HepG2 (cell line): ENCODE results near the gene ACP2. TPM values are rescaled to one million over a fixed set of nuclear protein-coding genes. Genes with fewer than 3 reads are reported as not detected.

ENCODE experiments used
- ATAC-seq: fragments of 200-7000 bp; cut with Tn5 transposase; 3 replicates; pipeline ENCODE4 v1.9.1; 2020; ENCODE audit warnings: mild to moderate bottlenecking, moderate library complexity
- BruUV-seq: library from RNA; stranded (reverse); fragments of 400-500 nt; replicated peaks from 2 replicates; lab custom pipeline; 2021; lab: Mats Ljungman, UMichigan
- CTCF ChIA-PET: fragments of 300-600 bp; formaldehyde crosslinking; extraction: SDS; loops from one replicate; lab custom pipeline; 2021; ENCODE audit warnings: low total read pairs, inconsistent platforms, low intra/inter-chr PET ratio; lab: Yijun Ruan, JAX
- POLR2A ChIA-PET: fragments of 350-600 bp; sonication (Branson Sonifier 250); formaldehyde crosslinking; loops from one replicate; lab custom pipeline; 2020; ENCODE audit warnings: antibody characterized with exemption, inconsistent platforms; lab: Yijun Ruan, JAX
- DNase-seq: peaks from one replicate; pipeline ENCODE4 v3.0.0-alpha.2; 2015; ENCODE audit warnings: low spot score
- FAIRE-seq: peaks from 3 replicates; lab custom pipeline; 2011; peaks lifted over from hg19 to GRCh38; lab: Jason Lieb, UNC
- H2AFZ ChIP-seq: one replicate; pipeline ENCODE4 v1.6.1; 2011; ENCODE audit warnings: low read length, inconsistent platforms
- H3K27ac ChIP-seq: fragments of 300-600 bp; 3 replicates; pipeline ENCODE4 v1.8.0; 2011; ENCODE audit warnings: mixed run types, mild to moderate bottlenecking, mixed read lengths, low read length, inconsistent platforms; ENCODE audit not compliant: insufficient read depth; ENCODE audit errors: extremely low read length
- H3K27me3 ChIP-seq, 2 experiments: fragments of 200-600 bp in 1 of 2; 2 replicates in 1 of 2; 3 replicates in 1 of 2; pipeline versions ENCODE4 v1.6.0 to v1.8.0; 2011; ENCODE audit warnings: low read length in 2 of 2, mild to moderate bottlenecking in 2 of 2, moderate library complexity in 2 of 2, inconsistent platforms in 1 of 2; ENCODE audit not compliant: insufficient read depth in 2 of 2, control insufficient read depth in 1 of 2
- H3K36me3 ChIP-seq, 2 experiments: fragments of 200-600 bp in 1 of 2; replicated peaks in 1 of 2; 2 replicates in 1 of 2; 3 replicates in 1 of 2; pipeline versions ENCODE4 v1.5.1 to v1.8.0; 2011; ENCODE audit warnings: low read length in 2 of 2, inconsistent platforms in 1 of 2; ENCODE audit not compliant: insufficient read depth in 2 of 2, control insufficient read depth in 1 of 2
- H3K4me1 ChIP-seq: 2 replicates; pipeline ENCODE4 v1.5.1; 2012; ENCODE audit warnings: low read length, inconsistent platforms; ENCODE audit not compliant: insufficient read depth
- H3K4me2 ChIP-seq: 2 replicates; pipeline ENCODE4 v1.6.0; 2011; ENCODE audit warnings: low read depth, low read length, inconsistent platforms
- H3K4me3 ChIP-seq, 3 experiments: fragments of 200-600 bp in 1 of 3; sonication (generic), shearing (Covaris generic) in 1 of 3; replicated peaks in 1 of 3; 2 replicates each; pipeline ENCODE4 v1.5.1; 2011 to 2016; ENCODE audit warnings: low read length in 3 of 3, inconsistent platforms in 2 of 3, low read depth in 2 of 3, mild to moderate bottlenecking in 2 of 3, control low read depth in 1 of 3, mixed read lengths in 1 of 3; ENCODE audit not compliant: insufficient read depth in 1 of 3
- H3K79me2 ChIP-seq: one replicate; pipeline ENCODE4 v1.6.1; 2011; ENCODE audit warnings: low read length, inconsistent platforms; ENCODE audit not compliant: insufficient read depth
- H3K9ac ChIP-seq: 2 replicates; pipeline ENCODE4 v1.6.0; 2011; ENCODE audit warnings: mild to moderate bottlenecking, low read depth, low read length, inconsistent platforms; ENCODE audit not compliant: insufficient read depth
- H3K9me3 ChIP-seq: 2 replicates; pipeline ENCODE4 v1.5.1; 2012; ENCODE audit warnings: mild to moderate bottlenecking, low read length
- H4K20me1 ChIP-seq: 2 replicates; pipeline ENCODE4 v1.6.0; 2011; ENCODE audit warnings: inconsistent platforms, mild to moderate bottlenecking, low read length, moderate library complexity; ENCODE audit not compliant: insufficient read depth
- HNF4A ChIP-seq: sonication (generic); formaldehyde crosslinking; IDR thresholded peaks from 2 replicates; pipeline ENCODE4 v1.4.0; 2020; ENCODE audit warnings: missing genetic modification reagents
- HNF4G ChIP-seq, 2 experiments: sonication (generic) in 1 of 2; formaldehyde crosslinking in 1 of 2; IDR thresholded peaks; 2 replicates each; pipeline versions ENCODE4 v1.4.0 to v1.6.1; 2011 to 2020; ENCODE audit warnings: borderline replicate concordance in 2 of 2, low read depth in 2 of 2, mild to moderate bottlenecking in 2 of 2, low read length in 1 of 2, missing genetic modification reagents in 1 of 2, moderate library complexity in 1 of 2
- MAZ ChIP-seq, 2 experiments: sonication (generic) in 1 of 2; formaldehyde crosslinking in 1 of 2; IDR thresholded peaks; 2 replicates each; pipeline versions ENCODE4 v1.5.0 to v1.6.1; 2012 to 2020; ENCODE audit warnings: low read depth in 2 of 2, mild to moderate bottlenecking in 2 of 2, borderline replicate concordance in 1 of 2, improper control_type of control experiment in 1 of 2, low read length in 1 of 2, missing genetic modification reagents in 1 of 2, moderate library complexity in 1 of 2
- ZFP91 ChIP-seq: sonication (generic); formaldehyde crosslinking; IDR thresholded peaks from 2 replicates; pipeline ENCODE4 v1.9.0; 2022; ENCODE audit warnings: missing genetic modification reagents, mild to moderate bottlenecking, borderline replicate concordance
- ZNF225 ChIP-seq: sonication (generic); formaldehyde crosslinking; IDR thresholded peaks from 2 replicates; pipeline ENCODE4 v1.4.0; 2020; ENCODE audit warnings: mild to moderate bottlenecking, missing genetic modification reagents
- ZNF280D ChIP-seq: sonication (generic); formaldehyde crosslinking; IDR thresholded peaks from 2 replicates; pipeline ENCODE4 v1.5.1; 2020; ENCODE audit warnings: mild to moderate bottlenecking, missing genetic modification reagents
- ZNF326 ChIP-seq: sonication (generic); formaldehyde crosslinking; IDR thresholded peaks from 2 replicates; pipeline ENCODE4 v1.4.0; 2020; ENCODE audit warnings: missing genetic modification reagents, borderline replicate concordance
- ZNF446 ChIP-seq: sonication (generic); formaldehyde crosslinking; IDR thresholded peaks from 2 replicates; pipeline ENCODE4 v1.5.0; 2020; ENCODE audit warnings: mild to moderate bottlenecking, missing genetic modification reagents
- ZNF564 ChIP-seq: sonication (generic); formaldehyde crosslinking; IDR thresholded peaks from 2 replicates; pipeline ENCODE4 v1.8.1; 2023; ENCODE audit warnings: mild to moderate bottlenecking, missing genetic modification reagents
- ZNF841 ChIP-seq: sonication (generic); formaldehyde crosslinking; IDR thresholded peaks from 2 replicates; pipeline ENCODE4 v1.8.1; 2023; ENCODE audit warnings: missing genetic modification reagents, borderline replicate concordance
- WGBS: methylation state at CpG from one replicate; pipeline ENCODE4 v1.1.6; 2017; ENCODE audit warnings: low lambda C conversion rate; 5-methylcytosine and 5-hydroxymethylcytosine counted together
- in situ Hi-C: cut with HindIII; loops from 2 replicates; pipeline ENCODE4 v1.10.0; 2017; ENCODE audit warnings: low pct_unique_long_range_greater_than_20kb; ENCODE audit not compliant: extremely low pct_ligation_motif_present
- intact Hi-C: fragments of 100-400 bp; cut with micrococcal nuclease; formaldehyde crosslinking; loops from one replicate; pipeline ENCODE4 v1.10.0; 2022; ENCODE audit not compliant: unreplicated experiment
- polyA plus RNA-seq, 8 experiments: library from polyadenylated mRNA; depleted of rRNA in 3 of 8; stranded (reverse) in 7 of 8; unstranded in 1 of 8; fragments of >200 nt; fragmentation: Illumina TruSeq in 4 of 8; extraction: Trizol in 4 of 8; gene quantifications; 2 replicates each; pipeline versions ENCODE4 v1.2.1 to v1.2.3, GENCODE V29; 2011 to 2016; ENCODE audit warnings: low read depth in 4 of 8, missing spikeins in 1 of 8, mixed read lengths in 1 of 8; ENCODE audit not compliant: insufficient read depth in 1 of 8
- total RNA-seq, 5 experiments: library from RNA; depleted of rRNA; stranded (reverse); fragments of >200 nt; fragmentation: Illumina TruSeq; extraction: Trizol; gene quantifications; 2 replicates each; pipeline ENCODE4 v1.2.3, GENCODE V29; 2016; ENCODE audit warnings: low read depth in 1 of 5
- TF ChIP-seq, protein P1 (sequence below): fragments of 450-650 bp; IDR thresholded peaks from 2 replicates; pipeline ENCODE4 v1.6.1; 2016
- TF ChIP-seq, protein P2 (sequence below): sonication (generic); formaldehyde crosslinking; IDR thresholded peaks from 2 replicates; pipeline ENCODE4 v1.5.0; 2020; ENCODE audit warnings: missing genetic modification reagents, mild to moderate bottlenecking, borderline replicate concordance

ACP2 gene
- total and polyA plus RNA-seq, 2 of the 13 experiments (the other 11 are each of a cell fraction or from before 2014, with no cell fraction given): 17.7 to 20.2 TPM

- POLR2A ChIA-PET: interaction anchor here (1.1 to 3.2 kb wide), 12 partner anchors 12 to 55 kb away, joined by 3 to 25 read pairs (median 6); partner anchors contain the start of genes ACP2, DDB2, NR1H3 and PACSIN3
Observed at GRCh38 chr11:47233051-47233450, 15.6 kb downstream of the ACP2 start.

More at GRCh38 chr11:47233051-47233450, 15.6 kb downstream of the ACP2 start:
- CTCF ChIA-PET: interaction anchor here (2.3 kb wide), 1 partner anchor 122 kb away, joined by 9 read pairs; no protein-coding TSS in a partner anchor
- no TSS peak for BruUV-seq
- DNase-seq: no peak
- ATAC-seq: peak; percentile 43
- H2AFZ ChIP-seq: no peak overlapping the region
- no peaks in the 10 kb centered on the region for H3K27me3 ChIP-seq
- H3K36me3 ChIP-seq: peaks cover 15 to 32% of the 10 kb centered on the region in 2 experiments
- TF ChIP-seq ZNF225 (CRISPR knock-in tag) (no peak), ZNF326 (CRISPR knock-in tag) (no peak), ZFP91 (CRISPR knock-in tag) (no peak), MAZ (IDR thresholded peaks at IDR 0.05; ENCODE audit: borderline replicate concordance, low read depth, low read length) (no peak), MAZ (CRISPR knock-in tag; IDR thresholded peaks at IDR 0.05; ENCODE audit: low read depth) (0 out of 2 replicates have a peak, but pooled peaks have one; percentile 25), ZNF280D (CRISPR knock-in tag) (no peak), ZNF564 (CRISPR knock-in tag) (no peak), HNF4A (CRISPR knock-in tag) (peak; percentile 52), HNF4G (IDR thresholded peaks at IDR 0.05; ENCODE audit: borderline replicate concordance, low read depth, low read length) (peak; percentile 27; the same call in 1 of the 2 replicates), HNF4G (CRISPR knock-in tag; IDR thresholded peaks at IDR 0.05; ENCODE audit: borderline replicate concordance, low read depth) (no peak), ZNF446 (CRISPR knock-in tag) (no peak), ZNF841 (no peak)
- TF ChIP-seq, protein P1, sequence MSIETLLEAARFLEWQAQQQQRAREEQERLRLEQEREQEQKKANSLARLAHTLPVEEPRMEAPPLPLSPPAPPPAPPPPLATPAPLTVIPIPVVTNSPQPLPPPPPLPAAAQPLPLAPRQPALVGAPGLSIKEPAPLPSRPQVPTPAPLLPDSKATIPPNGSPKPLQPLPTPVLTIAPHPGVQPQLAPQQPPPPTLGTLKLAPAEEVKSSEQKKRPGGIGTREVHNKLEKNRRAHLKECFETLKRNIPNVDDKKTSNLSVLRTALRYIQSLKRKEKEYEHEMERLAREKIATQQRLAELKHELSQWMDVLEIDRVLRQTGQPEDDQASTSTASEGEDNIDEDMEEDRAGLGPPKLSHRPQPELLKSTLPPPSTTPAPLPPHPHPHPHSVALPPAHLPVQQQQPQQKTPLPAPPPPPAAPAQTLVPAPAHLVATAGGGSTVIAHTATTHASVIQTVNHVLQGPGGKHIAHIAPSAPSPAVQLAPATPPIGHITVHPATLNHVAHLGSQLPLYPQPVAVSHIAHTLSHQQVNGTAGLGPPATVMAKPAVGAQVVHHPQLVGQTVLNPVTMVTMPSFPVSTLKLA: no peak
- TF ChIP-seq, protein P2, sequence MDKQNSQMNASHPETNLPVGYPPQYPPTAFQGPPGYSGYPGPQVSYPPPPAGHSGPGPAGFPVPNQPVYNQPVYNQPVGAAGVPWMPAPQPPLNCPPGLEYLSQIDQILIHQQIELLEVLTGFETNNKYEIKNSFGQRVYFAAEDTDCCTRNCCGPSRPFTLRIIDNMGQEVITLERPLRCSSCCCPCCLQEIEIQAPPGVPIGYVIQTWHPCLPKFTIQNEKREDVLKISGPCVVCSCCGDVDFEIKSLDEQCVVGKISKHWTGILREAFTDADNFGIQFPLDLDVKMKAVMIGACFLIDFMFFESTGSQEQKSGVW (CRISPR knock-in tag): no peak
- no peak overlapping the region for H3K4me3 ChIP-seq
- intact Hi-C loops: no loop called here
- H3K79me2 ChIP-seq: no peaks in the 10 kb centered on the region
- H3K4me2 ChIP-seq: no peak overlapping the region
- in situ Hi-C loops: no loop called here
- H3K9me3 ChIP-seq: no peaks in the 10 kb centered on the region
- H3K4me1 ChIP-seq: peaks cover 16% of the 10 kb centered on the region
- no peak for FAIRE-seq
- 88% methylated on average over 4 of the region's 4 CpGs for WGBS
- H3K9ac ChIP-seq: no peak overlapping the region
- H4K20me1 ChIP-seq: no peaks in the 10 kb centered on the region; the same call in 1 of the 2 replicates
- H3K27ac ChIP-seq: no peak overlapping the region
